ENCODE data around the gene EPN1. TPM values are rescaled to one million over a fixed set of nuclear protein-coding genes. Genes with fewer than 3 reads are reported as not detected.
A peak's percentile ranks its signal among the peaks of the same experiment; 100 is the strongest.

The EPN1 gene
- total and polyA plus RNA-seq, 2 of the 13 experiments (the other 11 are each of a cell fraction or from before 2014, with no cell fraction given) = 28.9 to 31.7 TPM

GRCh38 chr19:55681131-55682092 lies 6.4 kb downstream of the EPN1 start:
- POLR2A ChIA-PET = interaction anchor here (1.2 kb wide), 1 partner anchor 27 kb away, joined by 4 read pairs; no protein-coding TSS in a partner anchor
- intact Hi-C loops (cut with micrococcal nuclease; ENCODE audit: unreplicated experiment) = no loop called here
- peaks cover 81% of the 10 kb centered on the region for H3K4me1 ChIP-seq (ENCODE audit: insufficient read depth, low read length)
- H3K9me3 ChIP-seq (ENCODE audit: low read length) = no peaks in the 10 kb centered on the region
- peaks cover 28 to 65% of the 10 kb centered on the region in 2 experiments for H3K36me3 ChIP-seq (replicated peaks in 1 of 2; ENCODE audit: control insufficient read depth in 1 of 2, insufficient read depth in 2 of 2, low read length in 2 of 2)
- H3K27me3 ChIP-seq (ENCODE audit: control insufficient read depth in 1 of 2, insufficient read depth in 2 of 2, low read length in 2 of 2) = no peaks in the 10 kb centered on the region
- in situ Hi-C loops (cut with HindIII; ENCODE audit: extremely low pct_ligation_motif_present, low pct_unique_long_range_greater_than_20kb) = no loop called here
- no peak overlapping the region for H3K4me2 ChIP-seq (ENCODE audit: low read depth, low read length)
- no peak overlapping the region for H2AFZ ChIP-seq (ENCODE audit: low read length)
- peak overlapping the region; percentile 49 for H3K27ac ChIP-seq (ENCODE audit: extremely low read length, insufficient read depth, low read length)
- CTCF ChIA-PET (ENCODE audit: low intra/inter-chr PET ratio, low total read pairs) = no interaction called here
- TF ChIP-seq, protein P1, sequence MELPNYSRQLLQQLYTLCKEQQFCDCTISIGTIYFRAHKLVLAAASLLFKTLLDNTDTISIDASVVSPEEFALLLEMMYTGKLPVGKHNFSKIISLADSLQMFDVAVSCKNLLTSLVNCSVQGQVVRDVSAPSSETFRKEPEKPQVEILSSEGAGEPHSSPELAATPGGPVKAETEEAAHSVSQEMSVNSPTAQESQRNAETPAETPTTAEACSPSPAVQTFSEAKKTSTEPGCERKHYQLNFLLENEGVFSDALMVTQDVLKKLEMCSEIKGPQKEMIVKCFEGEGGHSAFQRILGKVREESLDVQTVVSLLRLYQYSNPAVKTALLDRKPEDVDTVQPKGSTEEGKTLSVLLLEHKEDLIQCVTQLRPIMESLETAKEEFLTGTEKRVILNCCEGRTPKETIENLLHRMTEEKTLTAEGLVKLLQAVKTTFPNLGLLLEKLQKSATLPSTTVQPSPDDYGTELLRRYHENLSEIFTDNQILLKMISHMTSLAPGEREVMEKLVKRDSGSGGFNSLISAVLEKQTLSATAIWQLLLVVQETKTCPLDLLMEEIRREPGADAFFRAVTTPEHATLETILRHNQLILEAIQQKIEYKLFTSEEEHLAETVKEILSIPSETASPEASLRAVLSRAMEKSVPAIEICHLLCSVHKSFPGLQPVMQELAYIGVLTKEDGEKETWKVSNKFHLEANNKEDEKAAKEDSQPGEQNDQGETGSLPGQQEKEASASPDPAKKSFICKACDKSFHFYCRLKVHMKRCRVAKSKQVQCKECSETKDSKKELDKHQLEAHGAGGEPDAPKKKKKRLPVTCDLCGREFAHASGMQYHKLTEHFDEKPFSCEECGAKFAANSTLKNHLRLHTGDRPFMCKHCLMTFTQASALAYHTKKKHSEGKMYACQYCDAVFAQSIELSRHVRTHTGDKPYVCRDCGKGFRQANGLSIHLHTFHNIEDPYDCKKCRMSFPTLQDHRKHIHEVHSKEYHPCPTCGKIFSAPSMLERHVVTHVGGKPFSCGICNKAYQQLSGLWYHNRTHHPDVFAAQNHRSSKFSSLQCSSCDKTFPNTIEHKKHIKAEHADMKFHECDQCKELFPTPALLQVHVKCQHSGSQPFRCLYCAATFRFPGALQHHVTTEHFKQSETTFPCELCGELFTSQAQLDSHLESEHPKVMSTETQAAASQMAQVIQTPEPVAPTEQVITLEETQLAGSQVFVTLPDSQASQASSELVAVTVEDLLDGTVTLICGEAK (IDR thresholded peaks at IDR 0.05) = peak; percentile 66
- TF ChIP-seq, protein P1 (CRISPR knock-in tag; IDR thresholded peaks at IDR 0.05) = peak; percentile 99
- no peak for TF ChIP-seq DDIT3 (CRISPR knock-in tag; IDR thresholded peaks at IDR 0.05)
- H4K20me1 ChIP-seq (ENCODE audit: insufficient read depth, low read length) = no peaks in the 10 kb centered on the region; the same call in 1 of the 2 replicates
- no peak overlapping the region for H3K4me3 ChIP-seq (replicated peaks in 1 of 3; ENCODE audit: insufficient read depth in 1 of 3, low read depth in 2 of 3, low read length in 3 of 3)
- ATAC-seq = no peak
- WGBS (ENCODE audit: low lambda C conversion rate) = 87% methylated on average over 9 of the region's 9 CpGs
- DNase-seq (ENCODE audit: low spot score) = no peak
- no peak overlapping the region for H3K9ac ChIP-seq (ENCODE audit: insufficient read depth, low read depth, low read length)
- no TSS peak for BruUV-seq (replicated peaks)
- no peak for FAIRE-seq
- peaks cover 67% of the 10 kb centered on the region for H3K79me2 ChIP-seq (ENCODE audit: insufficient read depth, low read length)
